Activated CD4-positive, alpha-beta T cell treated with anti-CD3 and anti-CD28 coated beads, Interleukin-2, amount 50 U/mL, for 4 hours (primary cell): ENCODE data around the gene PDCD6IP.
"Not testable (repeated sequence)": the region's sequence is repeated elsewhere in the genome, so short reads cannot be mapped to it uniquely, and the experiment has no call there.

Source experiments
- DNase-seq, 2 experiments: peaks; one replicate each; pipeline ENCODE4 v3.0.0-alpha.2; 2020

The PDCD6IP gene

GRCh38 chr3:33855884-33856546 lies 57.6 kb downstream of the PDCD6IP start:
- DNase-seq: no peak

GRCh38 chr3:33857701-33858100 lies 59.3 kb downstream of the PDCD6IP start:
- not testable (repeated sequence) for DNase-seq

GRCh38 chr3:33858131-33858530 lies 59.7 kb downstream of the PDCD6IP start:
- DNase-seq: no peak

- no peak for DNase-seq
These were observed 62.1 kb downstream of the PDCD6IP start for GRCh38 chr3:33860373-33861050.

GRCh38 chr3:33865133-33865532 lies 66.7 kb downstream of the PDCD6IP start:
- no peak for DNase-seq

- no peak for DNase-seq
These were observed 69.9 kb downstream of the PDCD6IP start for GRCh38 chr3:33868309-33868708.

GRCh38 chr3:33869977-33870376 lies 71.5 kb downstream of the PDCD6IP start:
- DNase-seq: no peak

- DNase-seq: no peak
These were observed 76.4 kb downstream of the PDCD6IP start for GRCh38 chr3:33874815-33875214.

GRCh38 chr3:33875680-33876079 lies 77.2 kb downstream of the PDCD6IP start:
- DNase-seq: no peak

- no peak for DNase-seq
These were observed 78.8 kb downstream of the PDCD6IP start for GRCh38 chr3:33877187-33877586.

GRCh38 chr3:33879540-33879939 lies 81.1 kb downstream of the PDCD6IP start:
- DNase-seq: no peak

GRCh38 chr3:33881156-33882064 lies 83.0 kb downstream of the PDCD6IP start:
- DNase-seq: no peak

- DNase-seq: no peak
These were observed 83.9 kb downstream of the PDCD6IP start for GRCh38 chr3:33882296-33882695.

GRCh38 chr3:33883538-33883950 lies 85.1 kb downstream of the PDCD6IP start:
- no peak for DNase-seq

- DNase-seq: no peak
These were observed 85.6 kb downstream of the PDCD6IP start for GRCh38 chr3:33883951-33884561.

- no peak for DNase-seq
These were observed 86.3 kb downstream of the PDCD6IP start for GRCh38 chr3:33884701-33885100.

- DNase-seq: no peak
These were observed 87.1 kb downstream of the PDCD6IP start for GRCh38 chr3:33885496-33885895.

GRCh38 chr3:33886015-33886414 lies 87.6 kb downstream of the PDCD6IP start:
- no peak for DNase-seq

- DNase-seq: no peak
These were observed 89.0 kb downstream of the PDCD6IP start for GRCh38 chr3:33887478-33887877.

- DNase-seq: no peak
These were observed 91.1 kb downstream of the PDCD6IP start for GRCh38 chr3:33889394-33890039.

- no peak for DNase-seq
These were observed 94.2 kb downstream of the PDCD6IP start for GRCh38 chr3:33892655-33893054.

- no peak for DNase-seq
These were observed 97.2 kb downstream of the PDCD6IP start for GRCh38 chr3:33895658-33896057.

- DNase-seq: no peak
These were observed 98.9 kb downstream of the PDCD6IP start for GRCh38 chr3:33897306-33897705.
